GM19463 (cell line): Measurements from ENCODE around the gene RASA1.

Source experiments
- ATAC-seq: cut with Tn5 transposase; IDR thresholded peaks from one replicate; pipeline ENCODE4 v1.9.1; 2021; ENCODE audit warnings: mild to moderate bottlenecking, moderate library complexity; ENCODE audit not compliant: unreplicated experiment

The RASA1 gene

GRCh38 chr5:87438231-87438630 lies 170.5 kb downstream of the RASA1 start:
- ATAC-seq: no peak
